H9 (cell line): ENCODE data around the gene CALR3. TPM values are rescaled to one million over a fixed set of nuclear protein-coding genes. Genes with fewer than 3 reads are reported as not detected.

Experiments
- DNase-seq: peaks from one replicate; pipeline ENCODE4 v3.0.0-alpha.2; 2017
- H2AFZ ChIP-seq: one replicate; pipeline ENCODE4 v1.6.1; 2013; ENCODE audit warnings: mild to moderate bottlenecking, low read length, control low read depth, moderate library complexity
- H2AK5ac ChIP-seq: 2 replicates; pipeline ENCODE4 v1.6.1; 2013; ENCODE audit warnings: low read length, control low read depth, mixed read lengths; ENCODE audit not compliant: insufficient read length
- H2BK120ac ChIP-seq: one replicate; pipeline ENCODE4 v1.6.1; 2013; ENCODE audit warnings: low read depth, mild to moderate bottlenecking, low read length, control low read depth, inconsistent platforms; ENCODE audit not compliant: poor library complexity, severe bottlenecking
- H2BK12ac ChIP-seq: 2 replicates; pipeline ENCODE4 v1.6.1; 2013; ENCODE audit warnings: low read length, control low read depth, mixed read lengths, low read depth; ENCODE audit not compliant: insufficient read length
- H2BK15ac ChIP-seq: 2 replicates; pipeline ENCODE4 v1.6.1; 2013; ENCODE audit warnings: low read depth, low read length, control low read depth
- H2BK20ac ChIP-seq: one replicate; pipeline ENCODE4 v1.6.1; 2013; ENCODE audit warnings: low read depth, mild to moderate bottlenecking, low read length, control low read depth, inconsistent platforms; ENCODE audit not compliant: poor library complexity, severe bottlenecking
- H2BK5ac ChIP-seq: 2 replicates; pipeline ENCODE4 v1.6.1; 2013; ENCODE audit warnings: low read length, control low read depth, mixed read lengths; ENCODE audit not compliant: insufficient read length
- H3K14ac ChIP-seq: 2 replicates; pipeline ENCODE4 v1.6.1; 2013; ENCODE audit warnings: low read length, control low read depth; ENCODE audit not compliant: insufficient read depth
- H3K18ac ChIP-seq: 2 replicates; pipeline ENCODE4 v1.6.1; 2013; ENCODE audit warnings: low read depth, mild to moderate bottlenecking, mixed read lengths, low read length, control low read depth; ENCODE audit not compliant: insufficient read length
- H3K23ac ChIP-seq: 2 replicates; pipeline ENCODE4 v1.6.1; 2013; ENCODE audit warnings: low read length, control low read depth, mixed read lengths, low read depth; ENCODE audit not compliant: insufficient read length
- H3K23me2 ChIP-seq: 2 replicates; pipeline ENCODE4 v1.6.1; 2013; ENCODE audit warnings: low read depth, mild to moderate bottlenecking, mixed read lengths, low read length, control low read depth; ENCODE audit not compliant: insufficient read length, poor library complexity, severe bottlenecking
- H3K27ac ChIP-seq: 2 replicates; pipeline ENCODE4 v1.5.1; 2013; ENCODE audit warnings: low read length, control low read depth, mixed read lengths, low read depth; ENCODE audit not compliant: insufficient read length
- H3K27me3 ChIP-seq: 2 replicates; pipeline ENCODE4 v1.6.1; 2013; ENCODE audit warnings: low read length, control low read depth, inconsistent platforms; ENCODE audit not compliant: insufficient read depth
- H3K4ac ChIP-seq: 2 replicates; pipeline ENCODE4 v1.6.1; 2013; ENCODE audit warnings: low read depth, mild to moderate bottlenecking, control low read depth, inconsistent platforms, low read length, moderate library complexity
- H3K4me1 ChIP-seq: 2 replicates; pipeline ENCODE4 v1.6.1; 2013; ENCODE audit warnings: low read length, control low read depth, inconsistent platforms; ENCODE audit not compliant: insufficient read depth
- H3K4me2 ChIP-seq: 2 replicates; pipeline ENCODE4 v1.6.1; 2013; ENCODE audit warnings: low read length, control low read depth, mixed read lengths; ENCODE audit not compliant: insufficient read length, insufficient read depth
- H3K56ac ChIP-seq: 2 replicates; pipeline ENCODE4 v1.6.1; 2013; ENCODE audit warnings: low read depth, mild to moderate bottlenecking, mixed read lengths, low read length, control low read depth; ENCODE audit not compliant: insufficient read length
- H3K79me1 ChIP-seq: 2 replicates; pipeline ENCODE4 v1.6.1; 2013; ENCODE audit warnings: low read depth, mild to moderate bottlenecking, moderate library complexity, low read length, control low read depth, inconsistent platforms; ENCODE audit not compliant: insufficient read depth, poor library complexity, severe bottlenecking
- H3K79me2 ChIP-seq: 2 replicates; pipeline ENCODE4 v1.6.1; 2013; ENCODE audit warnings: low read length, control low read depth, inconsistent platforms; ENCODE audit not compliant: insufficient read depth
- H3K9ac ChIP-seq: 2 replicates; pipeline ENCODE4 v1.6.1; 2013; ENCODE audit warnings: low read length, control low read depth, mixed read lengths; ENCODE audit not compliant: insufficient read length; ENCODE audit errors: extremely low read depth
- H3K9me3 ChIP-seq: one replicate; pipeline ENCODE4 v1.6.1; 2013; ENCODE audit warnings: low read depth, low read length, inconsistent platforms; ENCODE audit not compliant: control insufficient read depth
- H3T11ph ChIP-seq: one replicate; pipeline ENCODE4 v1.6.1; 2013; ENCODE audit warnings: mild to moderate bottlenecking, low read length, control low read depth, inconsistent platforms
- H4K20me1 ChIP-seq: one replicate; pipeline ENCODE4 v1.6.1; 2013; ENCODE audit not compliant: control insufficient read depth, insufficient read length, insufficient read depth
- H4K5ac ChIP-seq: 2 replicates; pipeline ENCODE4 v1.6.1; 2013; ENCODE audit warnings: low read depth, mild to moderate bottlenecking, mixed read lengths, low read length, control low read depth; ENCODE audit not compliant: insufficient read length
- H4K8ac ChIP-seq: replicated peaks from 2 replicates; pipeline ENCODE4 v1.6.1; 2013; ENCODE audit warnings: low read length, control low read depth, mixed read lengths, low read depth; ENCODE audit not compliant: insufficient read length
- H4K91ac ChIP-seq: 2 replicates; pipeline ENCODE4 v1.6.1; 2013; ENCODE audit warnings: low read depth, mild to moderate bottlenecking, moderate library complexity, mixed read lengths, low read length, control low read depth; ENCODE audit not compliant: insufficient read length
- H3K27ac Mint-ChIP-seq, 3 experiments: 2 replicates in 2 of 3; 3 replicates in 1 of 3; pipeline ENCODE4 v1.8.0; 2020 to 2021; ENCODE audit warnings: mixed read lengths in 3 of 3, mild to moderate bottlenecking in 1 of 3, moderate library complexity in 1 of 3
- H3K27me3 Mint-ChIP-seq: 2 replicates; pipeline ENCODE4 v1.8.0; 2021; ENCODE audit warnings: low read depth, mild to moderate bottlenecking, moderate library complexity, mixed read lengths
- H3K36me3 Mint-ChIP-seq, 3 experiments: 2 replicates in 2 of 3; 3 replicates in 1 of 3; pipeline ENCODE4 v1.8.0; 2020 to 2021; ENCODE audit warnings: low read depth in 3 of 3, mixed read lengths in 3 of 3; ENCODE audit not compliant: insufficient read depth in 1 of 3
- H3K4me1 Mint-ChIP-seq, 2 experiments: 2 replicates each; pipeline ENCODE4 v1.8.0; 2020; ENCODE audit warnings: mixed read lengths in 2 of 2
- H3K4me3 Mint-ChIP-seq, 2 experiments: 2 replicates in 1 of 2; 3 replicates in 1 of 2; pipeline ENCODE4 v1.8.0; 2020 to 2021; ENCODE audit warnings: mild to moderate bottlenecking in 2 of 2, mixed read lengths in 2 of 2, moderate library complexity in 1 of 2
- H3K9me3 Mint-ChIP-seq, 2 experiments: 2 replicates in 1 of 2; 3 replicates in 1 of 2; pipeline ENCODE4 v1.8.0; 2020; ENCODE audit warnings: mild to moderate bottlenecking in 2 of 2, mixed read lengths in 2 of 2, moderate library complexity in 1 of 2
- CTCF ChIP-seq: fragments of 200-600 bp; sonication (generic); conservative IDR thresholded peaks from 3 replicates; pipeline ENCODE4 v1.8.0; 2021; ENCODE audit warnings: antibody characterized with exemption, mild to moderate bottlenecking
- WGBS: extraction: QIAGEN DNeasy Blood & Tissue Kit; methylation state at CpG from one replicate; pipeline ENCODE4 v1.1.7; 2013; ENCODE audit warnings: missing lambda C conversion rate, low lambda C conversion rate, mixed read lengths; ENCODE audit not compliant: insufficient read length; ENCODE audit errors: extremely low coverage; 5-methylcytosine and 5-hydroxymethylcytosine counted together
- total RNA-seq: library from RNA; stranded (reverse); gene quantifications from 2 replicates; pipeline ENCODE4 v1.2.1, GENCODE V29; 2021

CALR3 gene
- total RNA-seq, 1 experiment from 2014 or later: 0.44 TPM

GRCh38 chr19:16527971-16528521, 32.1 kb upstream of the CALR3 start:
- no peak overlapping the region for H3K56ac ChIP-seq
- H3K27me3 Mint-ChIP-seq: no peaks in the 10 kb centered on the region; the same call in 1 of the 2 replicates
- H3K9me3 Mint-ChIP-seq: no peaks in the 10 kb centered on the region
- no peak overlapping the region for H4K91ac ChIP-seq
- H2BK15ac ChIP-seq: no peak overlapping the region
- no CpG with 5 or more reads among the region's 12 CpGs for WGBS
- H3K4me3 Mint-ChIP-seq: no peak overlapping the region
- H2AK5ac ChIP-seq: no peak overlapping the region
- H3K14ac ChIP-seq: no peak overlapping the region
- H3K23me2 ChIP-seq: no peaks in the 10 kb centered on the region
- no peak overlapping the region for H2BK5ac ChIP-seq
- no peak overlapping the region for H3K27ac ChIP-seq
- no peak overlapping the region for H2BK120ac ChIP-seq
- no peaks in the 10 kb centered on the region for H3K4me1 Mint-ChIP-seq
- H4K8ac ChIP-seq: no peak overlapping the region
- H3K79me1 ChIP-seq: no peaks in the 10 kb centered on the region
- peaks cover 46 to 94% (median 82%) of the 10 kb centered on the region in 3 experiments for H3K36me3 Mint-ChIP-seq
- H3K4ac ChIP-seq: no peak overlapping the region
- no peaks in the 10 kb centered on the region for H3K4me1 ChIP-seq
- no peak overlapping the region for H2BK20ac ChIP-seq
- no peak overlapping the region for H2BK12ac ChIP-seq
- H4K20me1 ChIP-seq: no peaks in the 10 kb centered on the region
- H3T11ph ChIP-seq: no peak overlapping the region
- peak; percentile 56 for DNase-seq
- H4K5ac ChIP-seq: no peak overlapping the region
- peak; percentile 70 for TF ChIP-seq CTCF
- H3K27me3 ChIP-seq: no peaks in the 10 kb centered on the region
- no peak overlapping the region for H2AFZ ChIP-seq
- H3K79me2 ChIP-seq: no peaks in the 10 kb centered on the region
- no peaks in the 10 kb centered on the region for H3K9me3 ChIP-seq
- H3K23ac ChIP-seq: no peak overlapping the region
- H3K4me2 ChIP-seq: no peak overlapping the region
- no peak overlapping the region for H3K9ac ChIP-seq
- H3K27ac Mint-ChIP-seq: no peak overlapping the region
- no peak overlapping the region for H3K18ac ChIP-seq
